Transverse colon (tissue), 4 donors: ENCODE measurements around the gene KRTAP5-8.
"Not testable (repeated sequence)": the region's sequence is repeated elsewhere in the genome, so short reads cannot be mapped to it uniquely, and the experiment has no call there.

Experiments used
- EP300 ChIP-seq: sonication (generic); formaldehyde crosslinking; IDR thresholded peaks from one replicate; pipeline ENCODE4 v1.6.1; 2017; ENCODE audit warnings: antibody characterized with exemption, low read depth
- POLR2A ChIP-seq: fragments of 450-650 bp; IDR thresholded peaks from one replicate; pipeline ENCODE4 v1.6.1; 2016; ENCODE audit warnings: antibody characterized with exemption, mild to moderate bottlenecking, moderate library complexity
- POLR2AphosphoS5 ChIP-seq, 3 donors: sonication (generic); formaldehyde crosslinking; IDR thresholded peaks; one replicate each; pipeline ENCODE4 v1.6.1; 2016; ENCODE audit warnings: antibody characterized with exemption in 3 of 3
- TF ChIP-seq, protein P1 (sequence below), 5 experiments: fragments of 200-600 bp in 3 of 5; fragments of 450-650 bp in 2 of 5; sonication (generic) in 3 of 5; IDR thresholded peaks; 1 replicate in 2 of 5; 2 replicates in 3 of 5; pipeline ENCODE4 v1.5.1; 2016 to 2017; ENCODE audit warnings: antibody characterized with exemption in 5 of 5, inconsistent platforms in 3 of 5, mild to moderate bottlenecking in 2 of 5, moderate library complexity in 1 of 5

- TF ChIP-seq, protein P1, sequence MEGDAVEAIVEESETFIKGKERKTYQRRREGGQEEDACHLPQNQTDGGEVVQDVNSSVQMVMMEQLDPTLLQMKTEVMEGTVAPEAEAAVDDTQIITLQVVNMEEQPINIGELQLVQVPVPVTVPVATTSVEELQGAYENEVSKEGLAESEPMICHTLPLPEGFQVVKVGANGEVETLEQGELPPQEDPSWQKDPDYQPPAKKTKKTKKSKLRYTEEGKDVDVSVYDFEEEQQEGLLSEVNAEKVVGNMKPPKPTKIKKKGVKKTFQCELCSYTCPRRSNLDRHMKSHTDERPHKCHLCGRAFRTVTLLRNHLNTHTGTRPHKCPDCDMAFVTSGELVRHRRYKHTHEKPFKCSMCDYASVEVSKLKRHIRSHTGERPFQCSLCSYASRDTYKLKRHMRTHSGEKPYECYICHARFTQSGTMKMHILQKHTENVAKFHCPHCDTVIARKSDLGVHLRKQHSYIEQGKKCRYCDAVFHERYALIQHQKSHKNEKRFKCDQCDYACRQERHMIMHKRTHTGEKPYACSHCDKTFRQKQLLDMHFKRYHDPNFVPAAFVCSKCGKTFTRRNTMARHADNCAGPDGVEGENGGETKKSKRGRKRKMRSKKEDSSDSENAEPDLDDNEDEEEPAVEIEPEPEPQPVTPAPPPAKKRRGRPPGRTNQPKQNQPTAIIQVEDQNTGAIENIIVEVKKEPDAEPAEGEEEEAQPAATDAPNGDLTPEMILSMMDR (IDR thresholded peaks at IDR 0.05), result not testable (repeated sequence)
- not testable (repeated sequence) for TF ChIP-seq EP300; POLR2AphosphoS5 (IDR thresholded peaks at IDR 0.05); POLR2A
Measured at GRCh38 chr11:71571101-71571850, 33.5 kb downstream of the KRTAP5-8 start.
